Raji (cell line): ENCODE measurements around the gene ANGEL2.

Experiments used
- POLR2A ChIP-seq: IDR thresholded peaks from 2 replicates; pipeline ENCODE4 v1.6.1; 2011; ENCODE audit warnings: low read depth, low read length, control low read depth; ENCODE audit not compliant: insufficient read depth

Gene ANGEL2

DNA sequence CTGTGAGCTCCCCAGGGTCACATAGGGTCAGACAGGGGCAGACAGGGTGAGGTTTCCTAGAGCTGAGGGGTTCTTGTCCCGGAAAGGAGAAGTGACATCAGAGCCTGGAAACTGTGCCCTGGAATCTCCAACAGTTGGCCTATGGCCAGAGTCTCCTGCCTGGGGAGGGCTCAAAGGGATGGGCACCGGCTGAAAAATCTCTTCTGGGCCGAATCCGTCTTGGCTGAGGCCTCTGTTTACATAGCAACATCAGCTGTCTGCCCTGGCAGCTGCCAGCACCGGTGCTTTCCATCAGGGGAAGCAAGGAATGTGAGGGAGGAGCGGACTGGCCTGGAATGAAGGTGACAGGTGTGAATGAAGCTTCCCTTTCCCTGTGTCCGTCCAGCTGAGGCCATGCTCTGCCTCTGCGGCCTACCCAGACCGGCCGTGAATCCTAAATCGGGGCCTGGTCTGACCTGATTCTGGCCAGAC is 34.6 kb downstream of the ANGEL2 start:
- TF ChIP-seq POLR2A, result no peak

DNA sequence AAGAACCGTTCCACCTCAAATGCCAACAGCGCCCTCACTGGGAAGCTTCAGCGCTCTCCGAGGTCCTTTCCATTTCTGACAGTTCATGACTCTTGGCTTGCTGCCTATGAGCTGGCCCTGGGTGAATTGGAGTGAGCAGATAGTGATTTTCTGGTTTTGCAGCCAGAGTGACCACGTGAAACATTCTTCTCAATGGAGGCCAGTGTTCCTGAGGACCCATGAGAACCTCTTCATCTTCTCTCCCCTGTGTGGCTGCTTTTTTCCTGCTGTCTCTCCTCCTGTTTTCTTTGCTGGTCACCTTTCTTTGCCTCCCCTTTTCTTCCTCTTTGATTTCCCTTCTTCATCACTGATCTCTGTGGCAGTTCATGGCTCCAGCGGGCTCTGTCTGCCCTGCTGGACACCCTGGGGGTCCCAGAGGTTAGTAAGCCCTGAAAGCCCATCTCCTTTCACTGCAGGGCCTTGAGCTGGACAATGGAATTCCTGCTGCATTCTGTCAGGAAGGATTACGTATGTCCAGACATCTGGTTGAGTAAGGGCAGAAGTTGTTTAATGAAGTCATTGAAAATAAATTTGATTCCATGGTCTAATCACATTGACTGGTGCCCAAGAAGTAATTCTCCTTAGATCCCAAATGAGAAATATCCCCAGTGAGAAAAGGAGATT is 35.4 kb downstream of the ANGEL2 start:
- TF ChIP-seq POLR2A, result no peak

DNA sequence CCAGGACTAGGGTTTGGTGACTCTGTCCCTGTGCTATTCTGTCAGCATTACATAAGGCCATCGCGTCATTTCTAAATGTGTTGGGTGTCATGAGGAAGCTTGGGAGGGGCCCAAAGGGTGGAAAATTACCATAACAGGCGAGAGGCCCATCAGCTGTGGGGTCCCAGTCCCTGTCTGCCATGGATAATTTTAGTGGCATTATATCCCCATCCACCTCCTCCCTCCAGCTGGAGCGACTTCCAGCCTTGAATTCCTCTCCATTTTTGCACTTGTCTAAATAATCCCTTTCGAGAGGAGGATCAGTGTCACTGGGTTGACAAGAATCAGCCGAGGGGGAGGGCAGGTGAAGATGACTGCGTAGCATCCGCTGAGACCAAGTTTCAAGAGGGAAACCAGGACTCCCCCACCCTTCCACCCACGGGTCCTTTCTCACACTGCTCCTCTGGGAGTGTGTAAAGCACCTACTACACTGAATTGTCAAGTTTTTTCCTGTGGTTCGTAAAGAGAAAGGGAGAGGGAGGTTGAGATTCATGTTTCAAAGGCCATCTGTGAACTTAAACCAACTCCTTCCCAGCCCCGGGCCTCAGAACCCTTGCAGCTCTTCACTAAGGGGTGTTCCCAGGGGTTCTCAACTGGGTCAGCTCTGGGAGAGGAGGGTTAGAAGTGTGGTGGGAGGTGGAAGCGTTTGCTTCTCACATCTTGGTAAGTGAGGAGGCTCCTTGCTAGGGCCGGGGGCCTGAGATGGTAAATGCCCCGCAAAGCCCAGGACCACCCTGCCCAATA is 36.1 kb downstream of the ANGEL2 start:
- TF ChIP-seq POLR2A, result no peak

DNA sequence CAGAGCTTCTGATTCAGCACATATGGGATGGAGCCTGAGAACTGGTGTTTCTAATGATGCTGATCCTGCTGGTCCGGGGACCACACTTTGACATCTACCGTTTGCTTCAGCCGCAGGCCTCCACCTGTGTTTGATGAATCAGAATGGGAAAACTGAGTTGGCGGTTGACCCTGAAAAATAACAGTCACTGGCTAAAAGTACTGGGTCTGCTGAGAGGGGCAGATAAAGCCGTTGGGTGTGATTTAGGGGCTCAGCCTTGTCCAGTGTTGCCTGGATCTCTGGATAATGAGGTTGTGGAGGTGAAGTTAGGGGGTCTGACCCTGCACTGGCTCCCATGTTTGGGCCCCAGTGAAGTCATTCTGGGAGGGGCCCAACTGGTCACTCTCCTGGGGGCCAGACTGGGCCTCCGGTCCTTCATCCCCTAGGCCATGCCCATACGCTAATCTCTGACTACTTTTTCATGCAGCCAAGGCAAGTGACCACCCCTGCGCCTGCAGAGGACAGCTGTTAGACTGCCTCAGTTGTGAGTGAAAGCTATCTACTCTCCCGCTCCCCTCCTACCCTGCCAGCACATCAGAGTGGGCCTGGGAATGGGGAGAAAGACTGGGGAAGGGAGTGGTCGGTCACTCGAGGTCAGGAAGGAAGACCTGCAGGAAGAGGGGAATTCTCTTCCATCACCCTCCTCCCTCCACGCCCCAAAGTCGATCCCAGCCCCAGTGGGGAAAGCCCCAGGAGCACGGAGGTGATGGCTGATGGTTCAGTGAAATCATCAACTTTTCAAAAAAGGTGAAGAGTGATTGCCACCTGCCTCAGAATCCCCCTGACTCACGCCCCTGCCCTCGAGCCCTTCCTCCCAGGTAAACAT is 37.7 kb downstream of the ANGEL2 start:
- TF ChIP-seq POLR2A, result no peak

DNA sequence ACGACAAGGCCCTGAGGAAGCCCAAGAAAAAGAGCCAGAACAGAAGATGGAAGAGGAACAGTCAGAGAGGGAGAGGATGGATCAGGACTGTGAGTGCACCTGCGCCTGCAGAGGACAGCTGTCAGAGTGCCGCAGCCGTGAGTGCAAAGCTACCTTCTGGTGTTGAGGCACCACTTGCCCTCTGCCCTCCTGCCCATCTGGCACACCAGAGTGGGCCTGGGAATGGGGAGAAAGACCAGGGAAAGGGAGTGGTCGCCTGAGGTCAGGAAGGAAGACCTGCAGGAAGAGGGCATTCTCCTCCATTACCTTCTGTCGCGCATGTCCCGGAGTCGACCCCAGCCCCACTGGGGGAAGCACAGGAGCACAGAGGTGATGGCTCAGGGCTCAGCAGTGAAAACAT is 39.1 kb downstream of the ANGEL2 start:
- no peak for TF ChIP-seq POLR2A

DNA sequence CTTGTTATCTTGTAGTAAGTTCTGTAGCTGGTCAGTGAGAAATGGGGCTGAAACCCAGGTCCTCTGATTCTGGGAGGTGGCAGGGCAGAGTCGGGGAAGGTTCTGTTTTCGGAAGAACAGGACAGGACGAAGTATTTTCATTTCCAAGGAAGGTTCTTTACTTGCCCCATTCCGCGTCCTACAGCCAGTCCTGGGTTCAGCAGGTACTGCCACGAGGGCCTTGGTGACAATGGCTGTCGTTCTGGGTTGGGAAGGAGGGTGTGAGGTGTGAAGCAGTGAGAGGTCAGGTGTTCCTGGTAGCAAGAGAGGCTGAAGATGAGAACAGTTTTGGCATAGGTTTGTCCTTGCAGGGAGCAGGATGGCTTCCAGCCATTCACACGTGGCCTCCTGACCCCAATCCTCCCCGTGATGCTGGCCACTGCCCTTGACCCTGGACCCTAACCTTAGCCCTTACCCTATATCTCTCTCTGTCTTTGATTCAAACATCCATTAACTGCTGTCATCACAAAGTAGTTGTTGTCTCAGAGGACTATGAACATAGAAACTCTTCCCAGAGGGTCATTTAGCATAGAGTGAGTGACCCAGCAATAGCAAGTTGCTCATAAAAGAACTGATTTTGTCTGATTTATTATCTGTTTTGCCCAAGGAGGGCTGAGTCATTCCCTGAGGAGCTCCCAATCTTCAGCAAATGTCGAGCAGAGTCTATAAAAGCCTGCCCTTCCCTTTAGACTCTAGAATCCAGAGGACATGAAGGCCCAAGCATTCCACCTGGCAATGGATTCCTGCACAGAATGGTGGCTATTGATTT is 40.4 kb downstream of the ANGEL2 start:
- TF ChIP-seq POLR2A, result no peak

DNA sequence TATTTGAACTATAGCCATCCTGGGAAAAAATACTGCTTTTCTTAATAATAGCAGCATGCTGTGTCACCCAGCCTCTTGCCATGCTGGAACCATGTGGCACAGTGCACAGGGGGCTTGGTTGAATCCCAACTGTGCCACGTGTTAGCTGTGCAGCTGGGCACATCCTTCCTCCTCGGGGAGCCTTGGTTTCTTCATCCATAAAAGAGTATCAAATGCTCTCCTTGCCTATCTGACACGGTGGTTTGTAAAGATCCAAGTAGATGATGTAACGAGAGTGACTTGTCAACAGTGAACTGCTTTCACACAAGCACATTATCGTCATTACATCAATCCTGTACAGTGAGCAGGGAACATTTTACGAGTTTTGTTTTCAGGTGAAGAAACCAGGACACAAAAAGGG is 41.0 kb downstream of the ANGEL2 start:
- no peak for TF ChIP-seq POLR2A

DNA sequence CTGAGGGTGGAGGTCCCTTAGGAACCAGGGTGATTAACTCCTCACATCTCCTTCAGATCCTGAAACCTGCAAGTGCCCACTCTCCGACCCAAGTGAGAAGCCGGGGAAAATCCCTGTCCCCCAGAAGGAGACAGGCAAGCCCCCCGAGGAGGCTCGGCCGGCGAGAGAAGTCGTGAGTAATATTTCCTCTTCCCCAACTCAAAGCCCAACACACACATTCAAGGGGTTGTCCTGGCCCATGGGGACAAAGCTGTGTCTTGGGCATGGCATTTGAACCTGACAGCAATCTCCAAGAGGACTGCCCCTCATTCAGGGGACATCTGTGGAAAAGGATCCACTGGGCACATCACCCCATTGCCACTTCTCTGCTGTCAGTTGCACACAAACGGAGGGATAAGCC is 41.8 kb downstream of the ANGEL2 start:
- no peak for TF ChIP-seq POLR2A

DNA sequence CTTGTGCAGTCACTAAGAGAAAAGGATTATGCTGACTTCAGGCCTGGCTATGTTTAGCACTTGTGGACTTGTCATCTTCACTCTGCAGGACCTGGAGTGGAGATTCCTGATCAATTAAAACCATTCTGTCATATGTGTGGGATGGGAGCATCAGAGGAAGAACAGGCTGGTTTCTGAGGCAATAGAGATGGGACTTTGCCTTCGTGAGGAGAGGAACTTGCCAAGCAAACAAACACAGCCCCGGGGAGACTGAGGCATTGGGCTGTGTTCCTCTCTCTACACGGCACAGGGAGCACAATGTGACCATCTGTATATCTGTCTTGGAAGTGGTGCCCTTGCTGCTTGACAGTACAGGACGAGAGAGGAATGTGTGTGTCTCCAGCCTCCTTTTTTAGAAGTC is 42.2 kb downstream of the ANGEL2 start:
- no peak for TF ChIP-seq POLR2A

DNA sequence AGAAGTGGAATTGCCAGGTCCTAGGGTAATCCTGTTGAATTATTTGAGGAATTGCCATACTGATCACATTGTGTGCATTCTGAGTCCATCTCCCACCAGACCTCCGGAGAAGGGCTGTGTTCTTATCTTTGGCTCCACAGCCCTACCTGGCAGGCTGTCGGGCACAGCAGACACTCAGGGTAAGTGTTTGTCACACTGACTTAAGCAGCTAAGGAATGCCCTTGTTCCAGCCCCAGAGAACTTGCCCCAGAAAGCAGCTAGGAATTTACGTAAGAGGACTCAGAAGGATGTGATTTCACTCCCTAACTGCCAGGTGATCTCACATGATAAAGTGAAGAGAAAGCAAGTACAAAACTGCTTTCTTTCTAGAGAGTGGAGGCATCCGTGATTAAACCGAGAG is 44.4 kb downstream of the ANGEL2 start:
- TF ChIP-seq POLR2A, result no peak

DNA sequence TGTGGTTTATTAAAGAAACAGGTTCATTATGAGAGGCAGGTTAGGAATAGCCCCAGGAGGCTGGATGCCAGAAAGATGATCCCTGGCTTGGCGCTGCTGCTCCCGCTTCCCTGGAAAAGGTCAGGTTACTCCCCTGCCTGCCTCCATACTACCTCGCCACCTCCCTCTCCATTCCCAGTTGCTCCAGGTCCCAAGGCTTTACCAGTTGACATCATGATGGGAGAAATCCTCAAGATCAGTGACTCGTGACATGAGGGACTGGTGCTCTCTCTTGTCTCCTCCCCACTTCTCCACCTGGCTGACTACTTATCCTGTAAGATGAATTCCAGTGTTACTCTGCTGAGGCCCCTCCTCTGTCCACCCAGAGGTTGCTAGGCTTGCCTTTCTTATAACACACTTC is 45.6 kb downstream of the ANGEL2 start:
- TF ChIP-seq POLR2A, result no peak

DNA sequence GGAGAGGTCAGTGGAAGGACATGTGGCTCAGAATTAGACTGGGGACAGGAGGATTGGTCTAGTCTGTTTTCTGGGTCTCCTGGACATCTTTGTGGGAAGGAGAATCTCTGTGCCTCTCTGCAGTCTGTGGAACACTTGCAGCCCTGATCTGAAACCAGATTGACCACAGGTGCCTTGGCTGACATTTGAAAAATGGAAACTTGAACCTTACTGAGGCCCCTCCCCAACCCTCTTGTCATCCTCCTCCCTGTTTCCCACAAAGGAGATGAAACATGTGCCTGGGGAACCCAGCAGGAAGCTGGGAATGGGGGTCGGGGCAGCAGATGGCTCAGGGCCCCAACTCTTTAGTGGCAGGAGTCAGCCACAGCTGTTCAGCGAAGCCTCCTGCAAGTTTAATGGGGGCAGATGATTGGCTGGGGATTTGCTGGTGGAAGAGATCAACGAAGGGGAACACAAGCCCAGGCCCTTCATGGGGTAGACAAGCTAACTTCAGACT is 47.3 kb downstream of the ANGEL2 start:
- no peak for TF ChIP-seq POLR2A

DNA sequence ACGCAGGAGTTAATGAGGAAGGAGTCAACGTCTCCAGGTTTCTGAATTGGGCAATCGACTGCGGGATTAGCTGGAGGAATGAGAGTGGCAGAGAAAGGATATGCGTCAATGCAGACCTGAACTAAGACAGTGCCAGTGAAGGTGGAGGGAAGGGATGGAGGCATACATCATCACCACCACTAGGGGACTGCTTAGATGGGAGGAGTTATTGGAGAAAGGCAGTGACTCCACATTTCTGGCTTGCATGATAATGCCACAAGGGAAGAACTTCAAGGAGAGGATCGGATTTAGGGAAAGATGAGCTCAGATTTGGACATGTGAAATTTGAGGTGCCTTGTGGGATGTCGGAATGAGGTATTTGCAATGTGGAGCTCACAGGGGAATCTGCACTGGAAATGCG is 47.9 kb downstream of the ANGEL2 start:
- TF ChIP-seq POLR2A, result no peak

DNA sequence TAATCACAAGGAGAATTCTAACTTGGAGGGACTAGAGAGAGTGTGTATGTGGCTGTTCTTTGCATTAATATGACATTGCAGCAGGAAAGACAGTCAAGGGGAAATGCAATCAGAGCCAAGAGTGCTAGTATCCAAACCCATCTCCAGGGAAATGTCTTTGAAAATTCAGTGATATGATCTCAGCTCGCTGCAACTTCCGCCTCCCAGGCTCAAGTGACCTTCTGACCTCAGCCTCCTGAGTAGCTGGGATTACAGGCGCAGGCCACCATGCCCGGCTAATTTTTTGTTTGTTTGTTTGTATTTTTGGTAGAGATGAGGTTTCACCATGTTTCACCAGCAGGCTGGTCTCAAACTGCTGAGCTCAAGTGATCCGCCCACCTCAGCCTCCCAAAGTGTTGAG is 49.1 kb downstream of the ANGEL2 start:
- no peak for TF ChIP-seq POLR2A

DNA sequence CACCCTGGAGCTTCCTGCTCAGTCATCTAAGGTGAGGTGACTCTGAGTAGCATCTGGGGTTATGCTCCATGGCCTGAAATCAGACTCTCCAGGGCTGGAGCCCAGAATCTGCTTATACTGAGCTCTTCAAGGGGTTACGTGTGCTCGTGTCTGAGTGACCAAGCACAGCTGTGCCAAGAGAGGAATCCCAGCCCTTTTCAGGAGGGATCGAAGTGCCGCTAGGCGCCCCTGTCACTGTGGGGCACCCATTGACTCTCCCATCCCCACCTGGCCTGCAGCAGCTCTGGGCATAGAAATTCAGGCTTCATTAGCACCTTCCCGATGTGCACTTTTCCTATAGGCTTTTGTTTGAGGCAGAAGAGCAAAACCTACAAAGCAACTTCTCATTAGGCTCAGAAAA is 51.6 kb downstream of the ANGEL2 start:
- no peak for TF ChIP-seq POLR2A
